Thymus (tissue), 11 donors: ENCODE measurements around the gene HOXB9. TPM values are rescaled to one million over a fixed set of nuclear protein-coding genes. Genes with fewer than 3 reads are reported as not detected.

Experiments used
- DNase-seq, 9 donors: peaks; one replicate each; pipeline ENCODE4 v3.0.0-alpha.2; 2013; ENCODE audit warnings: low spot score in 9 of 9, low read depth in 6 of 9, missing footprints in 1 of 9
- H3K27ac ChIP-seq, 2 donors: one replicate each; pipeline ENCODE4 v1.5.1; 2013; ENCODE audit warnings: control low read depth in 1 of 2, low read depth in 1 of 2, low read length in 1 of 2, mild to moderate bottlenecking in 1 of 2, moderate library complexity in 1 of 2
- H3K27me3 ChIP-seq, 2 donors: one replicate each; pipeline ENCODE4 v1.5.1; 2013; ENCODE audit warnings: low read length in 1 of 2; ENCODE audit not compliant: control insufficient read depth in 2 of 2, insufficient read depth in 1 of 2
- H3K36me3 ChIP-seq, 2 donors: one replicate each; pipeline ENCODE4 v1.5.1; 2013; ENCODE audit warnings: low read length in 1 of 2, mild to moderate bottlenecking in 1 of 2, moderate library complexity in 1 of 2; ENCODE audit not compliant: control insufficient read depth in 2 of 2, insufficient read depth in 2 of 2
- H3K4me1 ChIP-seq, 2 donors: one replicate each; pipeline ENCODE4 v1.5.1; 2013; ENCODE audit warnings: low read length in 2 of 2; ENCODE audit not compliant: control insufficient read depth in 2 of 2, insufficient read depth in 2 of 2
- H3K4me3 ChIP-seq, 2 donors: one replicate each; pipeline ENCODE4 v1.5.1; 2013; ENCODE audit warnings: low read length in 2 of 2, control low read depth in 1 of 2, mild to moderate bottlenecking in 1 of 2
- H3K9me3 ChIP-seq, 2 donors: one replicate each; pipeline ENCODE4 v1.5.1; 2013; ENCODE audit warnings: low read length in 1 of 2, mild to moderate bottlenecking in 1 of 2; ENCODE audit not compliant: control insufficient read depth in 2 of 2, insufficient read depth in 1 of 2
- WGBS: extraction: QIAGEN DNeasy Blood & Tissue Kit; methylation state at CpG from one replicate; pipeline ENCODE4 v1.1.7; 2013; 5-methylcytosine and 5-hydroxymethylcytosine counted together
- polyA plus RNA-seq: library from polyadenylated mRNA; stranded (reverse); fragments of 200-250 nt; gene quantifications from one replicate; pipeline ENCODE4 v1.2.3, GENCODE V29; 2013
- total RNA-seq: library from RNA; stranded (reverse); fragments of 120-200 nt; gene quantifications from one replicate; pipeline ENCODE4 v1.2.4, GENCODE V29; 2013
- donor health status: healthy.

The HOXB9 gene
- total and polyA plus RNA-seq, 2 donors = 0.05 to 0.27 TPM

GRCh38 chr17:48646183-48647102 is 20.3 kb upstream of the HOXB9 start:
- 9% methylated on average over 80 of the region's 80 CpGs for WGBS
- peaks cover 0 to 6% of the 10 kb centered on the region in 2 donors for H3K9me3 ChIP-seq
- no peaks in the 10 kb centered on the region for H3K36me3 ChIP-seq
- H3K27me3 ChIP-seq = peaks cover 60 to 90% of the 10 kb centered on the region in 2 donors
- no peak for DNase-seq
- H3K4me1 ChIP-seq = peaks cover 2 to 7% of the 10 kb centered on the region in 2 donors
- no peak overlapping the region for H3K27ac ChIP-seq
- no peak overlapping the region for H3K4me3 ChIP-seq

GRCh38 chr17:48645639-48646182 is 19.6 kb upstream of the HOXB9 start:
- no peak overlapping the region for H3K27ac ChIP-seq
- H3K4me1 ChIP-seq = peaks cover 2 to 7% of the 10 kb centered on the region in 2 donors
- no peaks in the 10 kb centered on the region for H3K36me3 ChIP-seq
- 73% methylated on average over 14 of the region's 14 CpGs for WGBS
- DNase-seq = no peak
- H3K27me3 ChIP-seq = peaks cover 66 to 98% of the 10 kb centered on the region in 2 donors
- H3K4me3 ChIP-seq = no peak overlapping the region
- peaks cover 0 to 6% of the 10 kb centered on the region in 2 donors for H3K9me3 ChIP-seq

- H3K4me1 ChIP-seq = peaks cover 2 to 7% of the 10 kb centered on the region in 2 donors
- H3K9me3 ChIP-seq = peaks cover 0 to 6% of the 10 kb centered on the region in 2 donors
- no peak for DNase-seq
- H3K4me3 ChIP-seq = no peak overlapping the region
- H3K36me3 ChIP-seq = no peaks in the 10 kb centered on the region
- H3K27ac ChIP-seq = no peak overlapping the region
- WGBS = 77% methylated on average over 6 of the region's 6 CpGs
- H3K27me3 ChIP-seq = peaks cover 73 to 100% of the 10 kb centered on the region in 2 donors
Measured at GRCh38 chr17:48644910-48645557, 18.9 kb upstream of the HOXB9 start.

GRCh38 chr17:48644159-48644558 is 18.0 kb upstream of the HOXB9 start:
- WGBS = 100% methylated on average over 1 of the region's 1 CpG
- H3K36me3 ChIP-seq = no peaks in the 10 kb centered on the region
- no peak overlapping the region for H3K4me3 ChIP-seq
- no peak for DNase-seq
- H3K9me3 ChIP-seq = peaks cover 0 to 6% of the 10 kb centered on the region in 2 donors
- H3K4me1 ChIP-seq = peaks cover 2 to 7% of the 10 kb centered on the region in 2 donors
- no peak overlapping the region for H3K27ac ChIP-seq
- H3K27me3 ChIP-seq = peaks cover 76 to 100% of the 10 kb centered on the region in 2 donors

- no peak overlapping the region for H3K27ac ChIP-seq
- no peak overlapping the region for H3K4me3 ChIP-seq
- peaks cover 0 to 6% of the 10 kb centered on the region in 2 donors for H3K9me3 ChIP-seq
- H3K4me1 ChIP-seq = peaks cover 2 to 7% of the 10 kb centered on the region in 2 donors
- no peak for DNase-seq
- H3K36me3 ChIP-seq = no peaks in the 10 kb centered on the region
- H3K27me3 ChIP-seq = peaks cover 81 to 100% of the 10 kb centered on the region in 2 donors
Measured at GRCh38 chr17:48643697-48644012, 17.5 kb upstream of the HOXB9 start.

- WGBS = 65% methylated on average over 23 of the region's 23 CpGs
- H3K27me3 ChIP-seq = peaks cover 80 to 100% of the 10 kb centered on the region in 2 donors
- H3K9me3 ChIP-seq = peaks cover 0 to 6% of the 10 kb centered on the region in 2 donors
- no peaks in the 10 kb centered on the region for H3K36me3 ChIP-seq
- no peak for DNase-seq
- H3K4me1 ChIP-seq = peaks cover 2 to 7% of the 10 kb centered on the region in 2 donors
- H3K27ac ChIP-seq = no peak overlapping the region
- H3K4me3 ChIP-seq = no peak overlapping the region
Measured at GRCh38 chr17:48642843-48643696, 16.9 kb upstream of the HOXB9 start.

GRCh38 chr17:48642059-48642842 is 16.1 kb upstream of the HOXB9 start:
- DNase-seq = no peak
- H3K27me3 ChIP-seq = peaks cover 83 to 100% of the 10 kb centered on the region in 2 donors
- 13% methylated on average over 58 of the region's 58 CpGs for WGBS
- no peak overlapping the region for H3K4me3 ChIP-seq
- H3K27ac ChIP-seq = no peak overlapping the region
- peaks cover 2 to 3% of the 10 kb centered on the region in 2 donors for H3K4me1 ChIP-seq
- no peaks in the 10 kb centered on the region for H3K36me3 ChIP-seq
- peaks cover 0 to 6% of the 10 kb centered on the region in 2 donors for H3K9me3 ChIP-seq

GRCh38 chr17:48641541-48642058 is 15.4 kb upstream of the HOXB9 start:
- H3K4me3 ChIP-seq = no peak overlapping the region
- H3K9me3 ChIP-seq = peaks cover 0 to 6% of the 10 kb centered on the region in 2 donors
- H3K36me3 ChIP-seq = no peaks in the 10 kb centered on the region
- no peak for DNase-seq
- peaks cover 87 to 100% of the 10 kb centered on the region in 2 donors for H3K27me3 ChIP-seq
- 11% methylated on average over 29 of the region's 29 CpGs for WGBS
- H3K4me1 ChIP-seq = peaks cover 2 to 3% of the 10 kb centered on the region in 2 donors
- H3K27ac ChIP-seq = no peak overlapping the region
